GM06990 (cell line): Measurements from ENCODE around the gene PTPRF.

Experiments
- DNase-seq: peaks from one replicate; pipeline ENCODE4 v3.0.0-alpha.2; 2011; ENCODE audit not compliant: insufficient read length; ENCODE audit errors: extremely low read depth
- H3K27me3 ChIP-seq: replicated peaks from 2 replicates; pipeline ENCODE4 v1.6.0; 2011; ENCODE audit warnings: low read length; ENCODE audit not compliant: control insufficient read depth, insufficient read depth
- H3K36me3 ChIP-seq: 2 replicates; pipeline ENCODE4 v1.5.1; 2011; ENCODE audit warnings: low read length; ENCODE audit not compliant: control insufficient read depth, insufficient read depth
- H3K4me3 ChIP-seq: replicated peaks from 2 replicates; pipeline ENCODE4 v1.5.1; 2011; ENCODE audit warnings: low read depth, mild to moderate bottlenecking, control low read depth, low read length
- CTCF ChIP-seq: IDR thresholded peaks from 2 replicates; pipeline ENCODE4 v1.5.1; 2011; ENCODE audit warnings: low read length, control low read depth, mild to moderate bottlenecking, inconsistent platforms; ENCODE audit not compliant: insufficient read depth, poor library complexity, severe bottlenecking

PTPRF gene

GRCh38 chr1:43587594-43587993, 56.9 kb downstream of the PTPRF start:
- DNase-seq = no peak
- Histone ChIP-seq H3K27me3 (no peaks in the 10 kb centered on the region; the same call in 1 of the 2 replicates), H3K4me3 (no peak overlapping the region), H3K36me3 (no peaks in the 10 kb centered on the region)
- no peak for TF ChIP-seq CTCF

- Histone ChIP-seq H3K4me3 (no peak overlapping the region), H3K27me3 (no peaks in the 10 kb centered on the region; the same call in 1 of the 2 replicates), H3K36me3 (no peaks in the 10 kb centered on the region)
- no peak for TF ChIP-seq CTCF
- DNase-seq = no peak
Observed at GRCh38 chr1:43588592-43588991, 57.9 kb downstream of the PTPRF start.

GRCh38 chr1:43590388-43590925, 59.8 kb downstream of the PTPRF start:
- Histone ChIP-seq H3K4me3 (no peak overlapping the region), H3K27me3 (no peaks in the 10 kb centered on the region; the same call in 1 of the 2 replicates), H3K36me3 (no peaks in the 10 kb centered on the region)
- no peak for TF ChIP-seq CTCF
- DNase-seq = no peak

- TF ChIP-seq CTCF = no peak
- no peak for DNase-seq
- H3K4me3 ChIP-seq = no peak overlapping the region
- no peaks in the 10 kb centered on the region; the same call in 1 of the 2 replicates for H3K27me3 ChIP-seq
- H3K36me3 ChIP-seq = no peaks in the 10 kb centered on the region
Observed at GRCh38 chr1:43591181-43591580, 60.5 kb downstream of the PTPRF start.

GRCh38 chr1:43592051-43592665, 61.5 kb downstream of the PTPRF start:
- DNase-seq = no peak
- Histone ChIP-seq H3K36me3 (no peaks in the 10 kb centered on the region), H3K27me3 (no peaks in the 10 kb centered on the region; the same call in 1 of the 2 replicates), H3K4me3 (no peak overlapping the region)
- TF ChIP-seq CTCF = no peak
